Fibroblast of lung (primary cell): ENCODE results near the gene LSM7. TPM values are rescaled to one million over a fixed set of nuclear protein-coding genes. Genes with fewer than 3 reads are reported as not detected.

Experiments
- DNase-seq, 2 donors: peaks; one replicate each; pipeline versions ENCODE4 v3.0.0 to v3.0.0-alpha.2; 2010; ENCODE audit warnings: low read depth in 2 of 2
- H2AFZ ChIP-seq: 2 replicates; pipeline ENCODE4 v1.5.1; 2012; ENCODE audit warnings: low read length, control low read depth, inconsistent platforms
- H3K27ac ChIP-seq: 2 replicates; pipeline ENCODE4 v1.5.1; 2011; ENCODE audit warnings: low read length, control low read depth; ENCODE audit not compliant: insufficient read depth
- H3K27me3 ChIP-seq: 2 replicates; pipeline ENCODE4 v1.5.1; 2011; ENCODE audit warnings: mild to moderate bottlenecking, low read length; ENCODE audit not compliant: control insufficient read depth, insufficient read depth
- H3K36me3 ChIP-seq: 2 replicates; pipeline ENCODE4 v1.5.1; 2011; ENCODE audit warnings: low read length; ENCODE audit not compliant: control insufficient read depth, insufficient read depth
- H3K4me1 ChIP-seq: 2 replicates; pipeline ENCODE4 v1.5.1; 2011; ENCODE audit warnings: low read length; ENCODE audit not compliant: control insufficient read depth, insufficient read depth; ENCODE audit errors: extremely low read depth
- H3K4me2 ChIP-seq: 2 replicates; pipeline ENCODE4 v1.5.1; 2011; ENCODE audit warnings: low read length, control low read depth; ENCODE audit not compliant: insufficient read depth; ENCODE audit errors: extremely low read depth
- H3K4me3 ChIP-seq, 4 experiments: fragments of 200-600 bp in 1 of 4; sonication (generic) in 1 of 4; replicated peaks in 1 of 4; 2 replicates each; pipeline ENCODE4 v1.5.1; 2011 to 2016; ENCODE audit warnings: low read length in 4 of 4, low read depth in 3 of 4, mild to moderate bottlenecking in 3 of 4, control low read depth in 2 of 4, inconsistent platforms in 1 of 4, mixed read lengths in 1 of 4; ENCODE audit not compliant: insufficient read depth in 1 of 4; ENCODE audit errors: control extremely low read depth in 1 of 4
- H3K79me2 ChIP-seq: 2 replicates; pipeline ENCODE4 v1.5.1; 2012; ENCODE audit warnings: mild to moderate bottlenecking, low read length, inconsistent platforms; ENCODE audit not compliant: control insufficient read depth, insufficient read depth
- H3K9ac ChIP-seq: 2 replicates; pipeline ENCODE4 v1.5.1; 2011; ENCODE audit warnings: mild to moderate bottlenecking, low read length, control low read depth; ENCODE audit not compliant: insufficient read depth
- H3K9me3 ChIP-seq: 2 replicates; pipeline ENCODE4 v1.5.1; 2012; ENCODE audit warnings: low read depth, low read length; ENCODE audit not compliant: control insufficient read depth, insufficient read depth
- H4K20me1 ChIP-seq: 2 replicates; pipeline ENCODE4 v1.5.1; 2011; ENCODE audit warnings: low read length; ENCODE audit not compliant: control insufficient read depth, insufficient read depth; ENCODE audit errors: extremely low read depth
- CTCF ChIP-seq, 2 donors: IDR thresholded peaks in 1 of 2; conservative IDR thresholded peaks in 1 of 2; 1 replicate in 1 of 2; 2 replicates in 1 of 2; pipeline ENCODE4 v1.5.1; 2011 to 2012; ENCODE audit warnings: low read length in 2 of 2, control low read depth in 1 of 2, inconsistent platforms in 1 of 2, low read depth in 1 of 2, mild to moderate bottlenecking in 1 of 2
- EZH2 ChIP-seq: IDR thresholded peaks from 2 replicates; pipeline ENCODE4 v1.5.1; 2012; ENCODE audit warnings: low read length, control low read depth, mild to moderate bottlenecking; ENCODE audit errors: missing control alignments
- polyA plus RNA-seq, 2 donors: library from polyadenylated mRNA; depleted of rRNA in 1 of 2; stranded (reverse) in 1 of 2; unstranded in 1 of 2; fragments of >200 nt; gene quantifications; 2 replicates each; pipeline ENCODE4 v1.2.1, GENCODE V29; 2011 to 2012; ENCODE audit warnings: missing spikeins in 1 of 2
- total RNA-seq: library from RNA; depleted of rRNA; stranded (reverse); fragments of >200 nt; gene quantifications from 2 replicates; pipeline ENCODE4 v1.2.1, GENCODE V29; 2014

The LSM7 gene
- total and polyA plus RNA-seq, 2 donors (not counting 1 experiment from before 2014, with no cell fraction given), result 43.1 to 182 TPM

DNA sequence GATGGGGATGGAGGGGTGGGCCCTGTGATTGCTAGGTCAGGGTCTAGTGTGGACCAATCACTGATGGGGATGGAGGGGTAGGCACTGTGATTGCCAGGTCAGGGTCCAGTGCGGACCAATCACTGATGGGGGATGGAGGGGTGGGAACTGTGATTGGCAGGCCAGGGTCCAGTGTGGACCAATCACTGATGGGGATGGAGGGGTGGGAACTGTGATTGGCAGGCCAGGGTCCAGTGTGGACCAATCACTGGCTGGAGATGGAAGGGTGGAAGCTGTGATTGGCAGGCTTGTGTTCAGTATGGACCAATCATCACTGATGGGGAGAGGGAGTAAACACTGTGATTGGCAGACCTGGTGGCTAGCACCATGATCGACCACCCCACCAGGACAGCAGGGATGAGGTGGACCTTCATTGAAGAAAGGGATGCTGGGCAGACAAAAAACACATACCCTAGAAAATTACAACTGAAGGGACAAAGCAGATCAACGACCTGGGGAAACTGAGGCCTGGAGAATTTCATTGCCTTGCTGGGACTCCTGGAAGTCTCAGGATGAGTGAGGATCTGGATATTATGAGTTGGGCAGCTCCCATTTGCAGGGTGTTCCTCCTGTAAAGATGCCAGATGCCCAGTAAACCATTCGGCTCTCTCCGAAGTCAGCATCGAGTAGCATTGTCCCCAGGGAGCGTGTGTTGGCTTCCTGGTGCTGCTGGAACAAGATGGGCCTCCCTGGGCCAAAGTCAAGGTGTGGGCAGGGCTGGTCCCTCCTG is 47.2 kb upstream of the LSM7 start:
- H3K4me2 ChIP-seq, result no peak overlapping the region
- no peaks in the 10 kb centered on the region for H3K9me3 ChIP-seq
- H4K20me1 ChIP-seq, result no peaks in the 10 kb centered on the region
- H3K36me3 ChIP-seq, result no peaks in the 10 kb centered on the region
- no peak for DNase-seq
- no peak overlapping the region for H2AFZ ChIP-seq
- TF ChIP-seq EZH2 (no peak), CTCF (conservative IDR thresholded peaks at IDR 0.05 in 1 of 2, IDR thresholded peaks at IDR 0.05 in 1 of 2; ENCODE audit: low read depth in 1 of 2, low read length in 2 of 2) (no peak)
- no peak overlapping the region for H3K4me3 ChIP-seq
- no peaks in the 10 kb centered on the region for H3K27me3 ChIP-seq
- H3K9ac ChIP-seq, result no peak overlapping the region
- H3K79me2 ChIP-seq, result no peaks in the 10 kb centered on the region
- H3K4me1 ChIP-seq, result no peaks in the 10 kb centered on the region
- no peak overlapping the region for H3K27ac ChIP-seq

GRCh38 chr19:2374808-2375207 is 46.4 kb upstream of the LSM7 start:
- no peak overlapping the region for H3K4me2 ChIP-seq
- H3K27me3 ChIP-seq, result no peaks in the 10 kb centered on the region
- no peaks in the 10 kb centered on the region for H3K4me1 ChIP-seq
- no peak overlapping the region for H3K4me3 ChIP-seq
- no peak overlapping the region for H3K27ac ChIP-seq
- no peaks in the 10 kb centered on the region for H3K79me2 ChIP-seq
- H3K36me3 ChIP-seq, result no peaks in the 10 kb centered on the region
- no peaks in the 10 kb centered on the region for H4K20me1 ChIP-seq
- TF ChIP-seq CTCF (conservative IDR thresholded peaks at IDR 0.05 in 1 of 2, IDR thresholded peaks at IDR 0.05 in 1 of 2; ENCODE audit: low read depth in 1 of 2, low read length in 2 of 2) (no peak), EZH2 (no peak)
- H3K9ac ChIP-seq, result no peak overlapping the region
- no peak overlapping the region for H2AFZ ChIP-seq
- no peaks in the 10 kb centered on the region for H3K9me3 ChIP-seq
- no peak for DNase-seq

DNA sequence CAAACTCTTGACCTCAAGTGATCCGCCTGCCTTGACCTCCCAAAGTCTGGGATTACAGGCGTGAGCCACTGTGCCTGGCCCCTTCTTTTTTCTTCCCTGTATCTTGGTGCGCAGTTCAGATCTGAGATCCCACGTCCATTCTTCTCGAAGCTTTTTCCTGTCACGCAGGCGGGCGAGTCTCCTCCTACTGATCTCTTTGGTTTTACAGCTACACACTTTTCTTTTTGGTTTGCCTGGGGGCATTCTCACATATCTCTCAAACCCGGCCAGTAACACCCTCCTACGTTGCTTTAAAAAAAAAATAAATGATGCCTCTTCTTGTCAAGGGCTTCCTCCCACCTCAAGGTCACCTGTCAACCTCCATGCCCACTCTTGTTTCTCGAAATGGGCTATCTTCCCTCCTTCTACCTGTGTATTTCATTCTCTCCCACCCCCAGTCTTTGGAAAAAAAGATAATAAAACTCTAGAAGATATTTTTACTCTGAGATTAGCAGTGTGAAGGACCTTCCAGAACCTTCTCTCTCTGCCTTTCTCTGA is 43.8 kb upstream of the LSM7 start:
- no peaks in the 10 kb centered on the region for H3K9me3 ChIP-seq
- no peaks in the 10 kb centered on the region for H3K4me1 ChIP-seq
- no peaks in the 10 kb centered on the region for H4K20me1 ChIP-seq
- H3K9ac ChIP-seq, result no peak overlapping the region
- no peak overlapping the region for H3K4me3 ChIP-seq
- H3K27ac ChIP-seq, result no peak overlapping the region
- no peak overlapping the region for H3K4me2 ChIP-seq
- no peaks in the 10 kb centered on the region for H3K36me3 ChIP-seq
- H2AFZ ChIP-seq, result no peak overlapping the region
- H3K27me3 ChIP-seq, result no peaks in the 10 kb centered on the region
- DNase-seq, result no peak
- TF ChIP-seq CTCF (conservative IDR thresholded peaks at IDR 0.05 in 1 of 2, IDR thresholded peaks at IDR 0.05 in 1 of 2; ENCODE audit: low read depth in 1 of 2, low read length in 2 of 2), result no peak
- no peak for TF ChIP-seq EZH2
- no peaks in the 10 kb centered on the region for H3K79me2 ChIP-seq
